GM18502 (cell line): ENCODE measurements around the gene PLXNA3.

Experiments
- ATAC-seq: cut with Tn5 transposase; IDR thresholded peaks from one replicate; pipeline ENCODE4 v1.9.1; 2021; ENCODE audit warnings: mild to moderate bottlenecking; ENCODE audit not compliant: unreplicated experiment, poor library complexity

Gene PLXNA3

DNA sequence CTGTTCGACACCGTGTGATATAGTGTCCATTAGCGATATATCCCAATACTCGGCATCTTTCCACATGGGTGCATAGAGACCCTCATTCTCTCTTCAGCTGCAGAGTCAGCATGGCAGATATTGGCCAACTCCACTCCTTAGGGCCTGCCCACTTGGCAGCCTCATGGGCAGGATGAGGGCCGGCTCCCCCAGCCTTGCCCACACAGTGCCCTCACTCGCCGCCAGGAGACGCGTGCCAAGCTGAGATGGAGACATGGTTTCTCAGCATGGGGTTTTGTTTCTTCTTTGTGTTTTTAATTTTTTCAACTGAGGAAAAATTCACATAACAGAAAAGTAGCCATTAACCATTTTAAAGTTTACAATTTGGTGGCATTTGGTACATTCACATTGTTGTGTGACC, 5.3 kb upstream of the PLXNA3 start:
- no peak for ATAC-seq

DNA sequence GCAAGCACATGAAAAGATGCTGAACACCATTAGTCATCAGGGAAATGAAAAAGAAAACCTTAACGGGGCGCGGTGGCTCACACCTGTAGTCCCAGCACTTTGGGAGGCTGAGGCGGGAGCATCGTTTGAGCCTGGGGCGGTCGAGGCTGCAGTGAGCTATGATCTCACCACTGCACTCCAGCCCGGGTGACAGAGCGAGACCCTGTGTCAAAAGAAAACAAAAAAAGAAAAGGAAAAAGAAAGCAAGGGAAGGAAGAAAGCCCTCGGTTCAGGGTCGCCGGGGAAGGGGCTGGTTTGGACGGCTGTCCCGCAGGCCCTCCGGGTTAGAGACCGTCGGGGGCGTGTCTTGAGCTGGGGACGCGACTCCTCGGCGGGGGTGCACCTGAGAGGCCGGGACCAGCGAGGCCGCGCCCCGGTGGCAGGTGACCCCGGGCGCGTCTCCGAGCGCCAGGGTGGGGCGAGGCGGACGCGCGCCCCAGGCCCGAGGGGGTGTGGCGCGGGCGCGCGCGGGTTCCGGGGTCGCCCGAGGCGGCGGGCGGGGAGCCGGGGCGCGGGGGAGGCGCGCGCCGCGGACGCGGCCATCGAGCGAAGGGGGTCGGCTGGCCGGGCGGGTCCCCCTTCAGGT, 478 bp upstream of the PLXNA3 start:
- ATAC-seq, result peak; percentile 57

DNA sequence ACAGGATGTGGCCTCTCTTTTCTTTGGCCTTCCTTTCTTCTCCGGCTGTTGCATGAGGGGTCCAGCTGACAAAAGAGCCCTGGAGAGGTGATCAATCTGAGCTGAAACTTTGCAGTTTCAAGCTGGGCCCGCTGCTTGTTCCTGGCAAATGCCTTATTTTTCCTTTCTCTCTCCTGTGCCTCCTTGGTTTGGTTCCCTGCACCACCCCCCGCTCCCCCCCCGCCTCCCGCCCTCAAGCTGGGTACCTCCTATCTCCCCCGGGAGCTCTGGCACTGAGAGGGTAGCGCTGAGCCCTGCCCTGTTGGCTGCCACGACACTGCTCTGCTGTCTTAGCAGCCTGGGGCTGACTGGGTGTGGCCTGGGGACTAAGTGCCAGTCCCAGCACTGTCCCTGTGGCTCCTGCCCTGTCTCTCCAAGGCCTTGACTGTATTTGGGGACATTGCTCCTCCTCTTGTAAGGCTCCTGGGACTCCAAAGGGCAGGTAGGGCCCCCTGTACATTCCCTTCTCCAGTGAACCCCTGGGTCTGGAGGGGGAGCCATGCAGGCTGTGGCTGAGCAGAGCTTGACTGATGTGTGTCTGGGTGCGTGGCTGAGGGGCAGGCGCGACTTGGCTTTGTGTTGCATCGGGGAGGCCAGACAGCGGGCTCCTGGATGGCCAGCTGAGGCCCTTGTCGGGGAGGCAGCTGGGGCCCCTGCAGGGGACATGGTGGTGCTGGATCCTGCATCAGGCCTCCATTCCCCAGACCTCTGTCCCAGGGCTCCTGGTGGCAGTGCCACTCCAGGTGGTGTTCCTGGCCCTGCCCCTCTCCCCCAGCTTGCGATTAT, 1.1 kb downstream of the PLXNA3 start:
- ATAC-seq, result no peak

- no peak for ATAC-seq
Measured at GRCh38 chrX:154459832-154460231, 1.8 kb downstream of the PLXNA3 start.

DNA sequence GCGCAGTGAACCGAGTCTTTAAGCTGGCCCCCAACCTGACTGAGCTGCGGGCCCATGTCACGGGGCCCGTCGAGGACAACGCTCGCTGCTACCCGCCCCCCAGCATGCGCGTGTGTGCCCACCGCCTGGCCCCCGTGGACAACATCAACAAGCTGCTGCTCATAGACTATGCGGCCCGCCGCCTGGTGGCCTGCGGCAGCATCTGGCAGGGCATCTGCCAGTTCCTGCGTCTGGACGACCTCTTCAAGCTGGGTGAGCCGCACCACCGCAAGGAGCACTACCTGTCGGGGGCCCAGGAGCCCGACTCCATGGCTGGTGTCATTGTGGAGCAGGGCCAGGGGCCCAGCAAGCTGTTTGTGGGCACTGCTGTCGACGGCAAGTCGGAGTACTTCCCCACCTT, 2.2 kb downstream of the PLXNA3 start:
- ATAC-seq, result no peak

- no peak for ATAC-seq
Measured at GRCh38 chrX:154462396-154462795, 4.3 kb downstream of the PLXNA3 start.

DNA sequence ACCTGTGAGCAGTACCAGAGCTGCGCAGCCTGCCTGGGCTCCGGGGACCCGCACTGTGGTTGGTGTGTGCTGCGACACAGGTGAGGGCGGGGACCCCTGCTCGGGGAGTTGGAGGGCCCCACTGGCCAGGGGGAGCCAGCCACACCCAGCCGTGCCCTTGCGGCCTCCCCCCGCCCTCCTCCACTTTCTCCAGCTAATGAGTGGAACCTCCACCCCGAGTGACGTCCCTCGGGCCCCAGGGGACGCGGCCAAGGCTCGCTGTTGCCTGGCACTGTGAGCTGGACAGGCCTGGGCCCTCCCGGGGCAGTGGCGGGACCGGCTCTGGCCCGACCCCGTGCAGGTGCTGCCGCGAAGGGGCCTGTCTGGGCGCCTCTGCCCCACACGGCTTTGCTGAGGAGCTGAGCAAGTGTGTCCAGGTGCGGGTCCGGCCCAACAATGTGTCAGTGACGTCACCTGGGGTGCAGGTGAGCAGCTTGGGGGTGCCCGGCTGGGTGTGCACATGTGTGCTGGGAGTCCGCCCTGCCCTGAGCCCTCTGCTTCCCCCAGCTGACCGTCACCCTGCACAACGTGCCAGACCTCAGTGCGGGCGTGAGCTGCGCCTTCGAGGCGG, 5.6 kb downstream of the PLXNA3 start:
- ATAC-seq, result no peak

DNA sequence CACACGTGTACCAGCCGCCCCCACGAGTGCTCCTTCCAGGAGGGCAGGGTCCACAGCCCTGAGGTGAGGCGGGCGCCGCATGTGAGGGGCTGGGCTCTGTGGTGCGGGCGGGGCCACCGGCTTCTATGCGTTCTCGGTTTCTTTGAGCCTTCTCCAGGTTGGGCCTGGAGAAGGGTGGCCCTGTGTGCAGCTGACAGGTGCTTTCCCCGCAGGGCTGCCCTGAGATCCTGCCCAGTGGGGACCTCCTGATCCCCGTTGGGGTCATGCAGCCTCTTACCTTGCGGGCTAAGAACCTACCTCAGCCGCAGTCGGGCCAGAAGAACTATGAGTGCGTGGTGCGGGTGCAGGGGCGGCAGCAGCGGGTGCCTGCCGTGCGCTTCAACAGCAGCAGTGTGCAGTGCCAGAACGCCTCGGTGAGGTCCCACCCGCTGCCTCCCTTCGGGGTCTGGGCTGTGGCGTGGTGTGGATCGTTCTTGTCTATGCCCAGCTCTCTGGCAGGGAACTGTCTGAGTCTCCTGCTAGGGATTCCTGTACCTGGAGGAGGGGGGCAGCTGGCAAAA, 6.8 kb downstream of the PLXNA3 start:
- ATAC-seq, result no peak

GRCh38 chrX:154465601-154466000, 7.5 kb downstream of the PLXNA3 start:
- no peak for ATAC-seq

DNA sequence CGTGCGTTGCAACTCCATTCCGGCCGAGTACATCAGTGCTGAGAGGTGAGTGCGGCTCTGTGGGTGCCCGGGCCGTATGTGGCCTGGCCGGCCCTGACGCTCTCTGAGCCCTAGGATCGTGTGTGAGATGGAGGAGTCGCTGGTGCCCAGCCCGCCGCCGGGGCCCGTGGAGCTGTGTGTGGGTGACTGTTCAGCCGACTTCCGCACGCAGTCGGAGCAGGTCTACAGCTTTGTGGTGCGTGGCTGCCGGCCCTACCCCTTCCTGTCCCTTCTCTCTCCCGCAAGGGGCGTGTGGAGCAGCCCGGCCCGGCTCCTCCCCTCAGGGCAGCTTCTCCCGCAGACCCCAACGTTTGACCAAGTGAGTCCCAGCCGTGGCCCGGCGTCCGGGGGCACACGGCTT, 8.0 kb downstream of the PLXNA3 start:
- ATAC-seq, result no peak

GRCh38 chrX:154466907-154467306, 8.8 kb downstream of the PLXNA3 start:
- no peak for ATAC-seq

DNA sequence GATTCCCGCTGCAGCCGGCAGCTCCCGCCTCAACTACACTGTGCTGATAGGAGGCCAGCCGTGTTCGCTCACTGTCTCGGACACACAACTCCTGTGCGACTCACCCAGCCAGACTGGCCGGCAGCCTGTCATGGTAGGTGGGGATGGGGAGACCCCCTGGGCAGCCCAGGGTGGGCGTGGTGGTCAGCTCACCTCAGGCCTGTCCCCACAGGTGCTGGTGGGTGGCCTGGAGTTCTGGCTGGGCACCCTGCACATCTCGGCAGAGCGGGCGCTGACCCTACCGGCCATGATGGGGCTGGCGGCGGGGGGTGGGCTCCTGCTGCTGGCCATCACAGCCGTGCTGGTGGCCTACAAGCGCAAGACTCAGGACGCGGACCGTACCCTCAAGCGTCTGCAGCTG, 9.5 kb downstream of the PLXNA3 start:
- no peak for ATAC-seq

DNA sequence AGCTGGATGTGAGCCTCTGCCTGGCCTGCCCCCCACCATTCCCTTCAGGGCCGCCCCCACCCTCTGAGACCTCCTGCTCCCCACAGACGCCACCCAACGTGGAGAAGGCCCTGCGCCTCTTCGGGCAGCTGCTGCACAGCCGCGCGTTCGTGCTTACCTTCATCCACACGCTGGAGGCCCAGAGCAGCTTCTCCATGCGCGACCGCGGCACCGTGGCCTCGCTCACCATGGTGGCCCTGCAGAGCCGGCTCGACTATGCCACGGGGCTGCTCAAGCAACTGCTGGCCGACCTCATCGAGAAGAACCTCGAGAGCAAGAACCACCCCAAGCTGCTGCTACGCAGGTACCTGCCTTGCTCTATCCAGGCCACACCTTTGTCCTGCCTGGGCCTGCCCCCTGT, 10.1 kb downstream of the PLXNA3 start:
- no peak for ATAC-seq

DNA sequence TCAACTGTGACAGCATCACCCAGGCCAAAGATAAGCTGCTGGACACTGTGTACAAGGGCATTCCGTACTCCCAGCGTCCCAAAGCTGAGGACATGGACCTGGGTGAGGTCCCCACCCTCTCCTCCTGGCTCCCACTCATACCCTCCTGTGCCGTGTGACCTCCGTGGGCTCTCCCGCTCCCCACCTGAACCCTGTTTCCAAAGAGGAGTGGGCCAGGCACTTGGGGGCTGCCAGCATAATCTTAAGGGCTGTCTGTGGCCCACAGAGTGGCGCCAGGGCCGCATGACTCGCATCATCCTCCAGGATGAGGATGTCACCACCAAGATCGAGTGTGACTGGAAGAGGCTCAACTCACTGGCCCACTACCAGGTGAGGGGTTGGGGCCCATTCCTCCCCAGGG, 11.0 kb downstream of the PLXNA3 start:
- ATAC-seq, result no peak

GRCh38 chrX:154469880-154470279, 11.8 kb downstream of the PLXNA3 start:
- no peak for ATAC-seq

- no peak for ATAC-seq
Measured at GRCh38 chrX:154470434-154470833, 12.4 kb downstream of the PLXNA3 start.

DNA sequence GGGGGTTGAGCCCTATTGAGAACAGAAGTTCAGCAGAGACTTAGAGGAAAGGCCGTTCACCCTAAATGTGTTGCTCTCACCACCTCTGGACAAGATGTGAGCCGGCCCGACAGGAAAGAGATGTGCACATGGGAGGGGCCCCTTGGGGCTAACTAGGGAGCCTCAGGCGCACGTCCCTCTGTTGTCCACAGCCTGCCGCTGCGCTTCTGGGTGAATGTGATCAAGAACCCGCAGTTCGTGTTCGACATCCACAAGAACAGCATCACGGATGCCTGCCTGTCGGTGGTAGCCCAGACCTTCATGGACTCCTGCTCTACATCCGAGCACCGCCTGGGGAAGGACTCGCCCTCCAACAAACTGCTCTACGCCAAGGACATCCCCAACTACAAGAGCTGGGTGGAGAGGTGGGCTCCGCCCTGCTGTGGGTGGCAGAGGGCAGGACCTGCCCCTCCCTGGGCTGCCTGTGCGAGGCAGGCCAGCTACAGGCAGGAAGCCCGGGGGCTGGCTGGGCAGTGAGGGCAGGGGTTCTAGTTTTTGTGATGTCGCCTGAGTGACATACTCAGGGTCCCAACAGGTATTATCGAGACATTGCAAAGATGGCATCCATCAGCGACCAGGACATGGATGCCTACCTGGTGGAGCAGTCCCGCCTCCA, 13.0 kb downstream of the PLXNA3 start:
- ATAC-seq, result no peak

DNA sequence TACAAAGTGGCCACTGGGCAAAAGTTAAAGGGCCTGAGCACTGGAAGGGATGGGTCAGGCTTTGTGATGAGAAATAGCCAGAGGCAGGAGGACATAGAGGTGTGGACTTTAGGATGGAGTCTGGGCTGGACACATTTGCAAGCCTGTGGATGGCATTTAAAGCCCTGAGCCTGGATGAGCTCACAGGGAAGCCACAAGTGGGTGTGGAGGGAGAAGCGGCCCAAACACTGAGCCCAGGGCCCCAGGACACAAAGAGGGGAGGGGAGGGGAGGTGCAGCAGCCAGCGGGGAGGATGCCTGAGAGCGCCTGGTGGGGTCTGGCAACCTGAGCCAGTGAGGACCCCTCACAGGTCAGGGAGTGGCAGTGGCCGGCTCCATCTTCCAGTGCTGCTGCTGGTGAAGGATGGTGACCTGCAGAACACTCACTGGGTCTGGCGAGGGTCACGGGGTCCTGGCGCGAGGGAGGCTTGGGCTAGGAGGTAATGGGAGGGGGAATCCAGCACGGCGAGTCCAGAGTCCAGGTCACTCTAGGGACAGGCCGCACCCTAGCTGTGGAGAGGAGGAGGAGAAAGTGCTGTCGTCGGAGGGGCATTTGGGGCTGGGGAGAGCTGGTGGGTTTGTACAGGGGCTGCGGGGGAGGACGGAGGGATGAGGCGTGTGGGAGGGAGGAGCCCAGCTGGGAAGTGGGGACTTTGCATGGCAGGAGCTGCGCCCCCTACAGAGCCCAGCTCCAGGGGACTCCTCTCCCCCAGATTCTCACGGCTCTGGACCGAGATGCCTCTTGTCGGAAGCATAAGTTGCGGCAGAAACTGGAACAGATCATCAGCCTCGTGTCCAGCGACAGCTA, 14.0 kb downstream of the PLXNA3 start:
- ATAC-seq, result no peak

DNA sequence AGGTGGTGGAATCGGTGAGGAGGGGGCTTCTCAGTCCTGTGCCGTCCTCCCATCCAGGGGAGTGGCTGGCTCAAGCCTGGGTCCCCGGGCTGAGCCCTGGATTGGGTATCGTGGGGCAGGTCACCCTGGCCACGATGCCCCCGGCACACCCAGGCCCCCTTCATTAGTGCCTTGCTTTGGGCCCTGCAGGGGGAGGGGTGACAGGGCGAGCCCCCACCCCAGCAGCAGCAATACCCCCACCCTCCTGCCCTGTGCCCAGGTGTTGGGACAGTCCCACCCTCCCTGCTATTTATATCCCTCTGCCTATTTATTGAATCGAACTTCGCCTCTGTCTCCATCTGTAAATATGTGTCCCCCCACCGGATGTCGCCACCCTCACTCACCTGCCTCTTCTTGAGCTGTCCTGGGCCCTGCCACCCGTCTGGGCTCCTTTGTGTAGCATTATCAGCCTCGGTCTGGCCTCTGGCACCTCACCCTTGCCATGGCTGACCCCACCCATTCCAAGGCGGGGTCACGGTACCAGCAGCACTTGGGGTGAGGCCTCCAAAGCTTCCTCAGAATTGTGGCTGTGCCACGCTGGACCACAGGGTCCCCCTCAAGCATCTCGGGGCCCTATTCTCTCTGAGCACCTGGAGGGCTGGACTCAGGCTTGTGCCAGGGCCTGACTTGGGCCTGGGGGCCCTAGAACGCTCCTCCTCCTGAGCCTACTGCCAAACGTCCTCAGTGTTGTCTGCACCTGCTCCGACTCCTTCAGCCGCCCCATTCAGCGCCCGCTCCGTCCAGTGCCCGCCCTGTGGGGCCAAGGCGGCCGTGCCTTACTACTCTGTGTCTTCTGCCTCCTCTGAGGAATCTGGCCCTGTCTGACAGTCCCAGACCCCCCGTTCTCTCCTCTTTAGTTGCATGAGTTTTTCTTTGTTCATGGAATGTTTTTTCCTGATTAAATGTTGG, 14.9 kb downstream of the PLXNA3 start:
- ATAC-seq, result no peak
